ENCODE data around the gene MEIS2. TPM values are rescaled to one million over a fixed set of nuclear protein-coding genes. Genes with fewer than 3 reads are reported as not detected.

The MEIS2 gene
- total RNA-seq, 1 experiment from 2014 or later = 28.7 TPM

DNA sequence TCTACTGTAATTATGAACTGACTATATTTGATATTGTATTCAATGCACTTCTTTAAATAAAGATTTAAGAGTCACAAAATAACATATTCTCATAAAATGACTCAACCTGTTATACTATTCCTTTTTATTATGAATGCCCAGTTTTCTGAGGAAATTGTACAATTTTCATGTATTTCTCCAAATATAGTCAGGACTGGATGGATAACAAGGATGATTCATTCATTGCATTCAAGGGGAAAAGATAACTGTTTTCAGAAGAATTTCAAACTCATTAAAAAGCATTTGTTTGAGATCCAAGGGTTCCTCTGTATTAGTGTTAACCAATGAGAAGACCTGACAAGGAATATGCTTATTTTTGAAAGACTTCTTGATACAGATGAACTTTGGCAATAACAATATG, 163.7 kb downstream of the MEIS2 start:
- CTCF ChIA-PET = no interaction called here
- no peak for TF ChIP-seq CTCF (IDR thresholded peaks at IDR 0.05; ENCODE audit: insufficient read depth in 1 of 2, low read depth in 1 of 2, low read length in 1 of 2, severe bottlenecking in 1 of 2, unreplicated experiment in 1 of 2)
- DNase-seq = no peak
- BruUV-seq (replicated peaks) = no TSS peak
- H3K4me3 ChIP-seq (ENCODE audit: low read depth, low read length) = no peak overlapping the region
- Mint-ChIP-seq H3K4me1 (ENCODE audit: low read depth, unreplicated experiment) (peaks cover 10% of the 10 kb centered on the region), H3K9me3 (ENCODE audit: unreplicated experiment) (no peaks in the 10 kb centered on the region), H3K36me3 (ENCODE audit: insufficient read depth, unreplicated experiment) (no peaks in the 10 kb centered on the region), H3K27ac (ENCODE audit: unreplicated experiment) (no peak overlapping the region), H3K4me3 (ENCODE audit: unreplicated experiment) (no peak overlapping the region), H3K27me3 (ENCODE audit: insufficient read depth, unreplicated experiment) (no peaks in the 10 kb centered on the region)
- no peaks in the 10 kb centered on the region for H3K27me3 ChIP-seq (replicated peaks; ENCODE audit: control insufficient read depth, insufficient read depth, low read length)
- POLR2A ChIA-PET = no interaction called here
- peaks cover 27% of the 10 kb centered on the region for H3K4me1 ChIP-seq
- H3K9me3 ChIP-seq = no peaks in the 10 kb centered on the region
- intact Hi-C loops (cut with micrococcal nuclease; ENCODE audit: unreplicated experiment) = no loop called here
- H3K36me3 ChIP-seq (ENCODE audit: control insufficient read depth, insufficient read depth, low read length) = no peaks in the 10 kb centered on the region

GRCh38 chr15:36933255-36933990, 166.9 kb downstream of the MEIS2 start:
- no TSS peak for BruUV-seq (replicated peaks)
- ChIA-PET CTCF (no interaction called here), POLR2A (no interaction called here)
- Histone ChIP-seq H3K9me3 (no peaks in the 10 kb centered on the region), H3K4me1 (peaks cover 11% of the 10 kb centered on the region; the same call in 1 of the 2 replicates), H3K4me3 (ENCODE audit: low read depth, low read length) (no peak overlapping the region), H3K36me3 (ENCODE audit: control insufficient read depth, insufficient read depth, low read length) (no peaks in the 10 kb centered on the region), H3K27me3 (replicated peaks; ENCODE audit: control insufficient read depth, insufficient read depth, low read length) (no peaks in the 10 kb centered on the region)
- Mint-ChIP-seq H3K4me1 (ENCODE audit: low read depth, unreplicated experiment) (no peaks in the 10 kb centered on the region), H3K9me3 (ENCODE audit: unreplicated experiment) (no peaks in the 10 kb centered on the region), H3K4me3 (ENCODE audit: unreplicated experiment) (no peak overlapping the region), H3K27ac (ENCODE audit: unreplicated experiment) (no peak overlapping the region), H3K27me3 (ENCODE audit: insufficient read depth, unreplicated experiment) (no peaks in the 10 kb centered on the region), H3K36me3 (ENCODE audit: insufficient read depth, unreplicated experiment) (peaks cover 10% of the 10 kb centered on the region)
- no peak for TF ChIP-seq CTCF (IDR thresholded peaks at IDR 0.05; ENCODE audit: insufficient read depth in 1 of 2, low read depth in 1 of 2, low read length in 1 of 2, severe bottlenecking in 1 of 2, unreplicated experiment in 1 of 2)
- DNase-seq = no peak
- intact Hi-C loops (cut with micrococcal nuclease; ENCODE audit: unreplicated experiment) = no loop called here

GRCh38 chr15:36932070-36932469, 168.3 kb downstream of the MEIS2 start:
- no TSS peak for BruUV-seq (replicated peaks)
- ChIA-PET CTCF (no interaction called here), POLR2A (no interaction called here)
- H3K9me3 ChIP-seq = no peaks in the 10 kb centered on the region
- no peak overlapping the region for H3K4me3 ChIP-seq (ENCODE audit: low read depth, low read length)
- H3K4me1 ChIP-seq = peaks cover 4% of the 10 kb centered on the region; the same call in 1 of the 2 replicates
- no peaks in the 10 kb centered on the region for H3K27me3 Mint-ChIP-seq (ENCODE audit: insufficient read depth, unreplicated experiment)
- H3K9me3 Mint-ChIP-seq (ENCODE audit: unreplicated experiment) = no peaks in the 10 kb centered on the region
- intact Hi-C loops (cut with micrococcal nuclease; ENCODE audit: unreplicated experiment) = no loop called here
- H3K36me3 ChIP-seq (ENCODE audit: control insufficient read depth, insufficient read depth, low read length) = no peaks in the 10 kb centered on the region
- no peak for TF ChIP-seq CTCF (IDR thresholded peaks at IDR 0.05; ENCODE audit: insufficient read depth in 1 of 2, low read depth in 1 of 2, low read length in 1 of 2, severe bottlenecking in 1 of 2, unreplicated experiment in 1 of 2)
- no peaks in the 10 kb centered on the region for H3K4me1 Mint-ChIP-seq (ENCODE audit: low read depth, unreplicated experiment)
- no peaks in the 10 kb centered on the region for H3K27me3 ChIP-seq (replicated peaks; ENCODE audit: control insufficient read depth, insufficient read depth, low read length)
- peaks cover 10% of the 10 kb centered on the region for H3K36me3 Mint-ChIP-seq (ENCODE audit: insufficient read depth, unreplicated experiment)
- H3K4me3 Mint-ChIP-seq (ENCODE audit: unreplicated experiment) = no peak overlapping the region
- DNase-seq = no peak
- no peak overlapping the region for H3K27ac Mint-ChIP-seq (ENCODE audit: unreplicated experiment)

Measured in Caco-2 (cell line).